Peyer's patch (tissue), 4 donors: Measurements from ENCODE around the gene ANKRD35.

Source experiments
- CTCF ChIP-seq, 6 experiments: fragments of 450-650 bp in 4 of 6; fragments of 200-600 bp in 2 of 6; sonication (generic) in 1 of 6; IDR thresholded peaks; one replicate each; pipeline ENCODE4 v1.5.1; 2017 to 2019; ENCODE audit warnings: antibody characterized with exemption in 6 of 6, mild to moderate bottlenecking in 3 of 6, moderate library complexity in 1 of 6
- POLR2A ChIP-seq, 2 donors: fragments of 450-650 bp; IDR thresholded peaks; one replicate each; pipeline ENCODE4 v1.5.1; 2017; ENCODE audit warnings: antibody characterized with exemption in 2 of 2, mild to moderate bottlenecking in 2 of 2, moderate library complexity in 2 of 2

- no peak for TF ChIP-seq POLR2A (IDR thresholded peaks at IDR 0.05)
- TF ChIP-seq CTCF (IDR thresholded peaks at IDR 0.05): no peak
Observed at GRCh38 chr1:145868232-145868631, 17.4 kb downstream of the ANKRD35 start.
